Muscle layer of colon (tissue), 2 donors: Measurements from ENCODE around the gene FAM53C.
"Not testable (repeated sequence)": the region's sequence is repeated elsewhere in the genome, so short reads cannot be mapped to it uniquely, and the experiment has no call there.

Experiments
- H3K27ac ChIP-seq: one replicate; pipeline ENCODE4 v1.7.0; 2013; ENCODE audit warnings: low read depth, mild to moderate bottlenecking, low read length, moderate library complexity
- H3K27me3 ChIP-seq, 2 donors: one replicate each; pipeline ENCODE4 v1.7.0; 2013; ENCODE audit warnings: low read length in 2 of 2, mild to moderate bottlenecking in 2 of 2; ENCODE audit not compliant: insufficient read depth in 2 of 2, control insufficient read depth in 1 of 2
- H3K36me3 ChIP-seq: one replicate; pipeline ENCODE4 v1.7.0; 2013; ENCODE audit warnings: mild to moderate bottlenecking, low read length; ENCODE audit not compliant: insufficient read depth
- H3K4me1 ChIP-seq: one replicate; pipeline ENCODE4 v1.7.0; 2013; ENCODE audit warnings: mild to moderate bottlenecking, low read length; ENCODE audit not compliant: insufficient read depth
- H3K4me3 ChIP-seq, 2 donors: one replicate each; pipeline ENCODE4 v1.7.0; 2013; ENCODE audit warnings: low read length in 2 of 2, low read depth in 1 of 2, mild to moderate bottlenecking in 1 of 2, moderate library complexity in 1 of 2
- H3K9ac ChIP-seq: one replicate; pipeline ENCODE4 v1.7.0; 2013; ENCODE audit warnings: low read length
- H3K9me3 ChIP-seq: one replicate; pipeline ENCODE4 v1.7.0; 2013; ENCODE audit warnings: mild to moderate bottlenecking, low read length
- donor health status: abdominal sarcoma.
- donor health status: Adenocarcinoma of cecum.

FAM53C gene

GRCh38 chr5:138370537-138370936, 32.5 kb downstream of the FAM53C start:
- Histone ChIP-seq H3K4me1 (peaks cover 33% of the 10 kb centered on the region), H3K9ac (no peak overlapping the region), H3K9me3 (no peaks in the 10 kb centered on the region), H3K27me3 (no peaks in the 10 kb centered on the region), H3K4me3 (no peak overlapping the region), H3K36me3 (peaks cover 13% of the 10 kb centered on the region), H3K27ac (no peak overlapping the region)

GRCh38 chr5:138371454-138371853, 33.4 kb downstream of the FAM53C start:
- H3K4me1 ChIP-seq = peaks cover 30% of the 10 kb centered on the region
- no peaks in the 10 kb centered on the region for H3K9me3 ChIP-seq
- H3K27me3 ChIP-seq = no peaks in the 10 kb centered on the region
- H3K27ac ChIP-seq = no peak overlapping the region
- no peak overlapping the region for H3K4me3 ChIP-seq
- H3K36me3 ChIP-seq = peaks cover 18% of the 10 kb centered on the region
- no peak overlapping the region for H3K9ac ChIP-seq

- Histone ChIP-seq H3K4me3 (no peak overlapping the region), H3K4me1 (peaks cover 22% of the 10 kb centered on the region), H3K36me3 (peaks cover 24% of the 10 kb centered on the region)
Observed at GRCh38 chr5:138372225-138372624, 34.2 kb downstream of the FAM53C start.

GRCh38 chr5:138372653-138373052, 34.6 kb downstream of the FAM53C start:
- Histone ChIP-seq H3K4me1 (peaks cover 22% of the 10 kb centered on the region), H3K36me3 (peaks cover 28% of the 10 kb centered on the region), H3K4me3 (no peak overlapping the region), H3K9ac (no peak overlapping the region), H3K27ac (no peak overlapping the region), H3K9me3 (no peaks in the 10 kb centered on the region), H3K27me3 (no peaks in the 10 kb centered on the region)

More at GRCh38 chr5:138372225-138372624, 34.2 kb downstream of the FAM53C start:
- Histone ChIP-seq H3K27me3 (no peaks in the 10 kb centered on the region), H3K27ac (no peak overlapping the region), H3K9ac (no peak overlapping the region), H3K9me3 (no peaks in the 10 kb centered on the region)

GRCh38 chr5:138382347-138382746, 44.3 kb downstream of the FAM53C start:
- no peak overlapping the region for H3K27ac ChIP-seq
- peaks cover 64% of the 10 kb centered on the region for H3K36me3 ChIP-seq
- H3K4me1 ChIP-seq = no peaks in the 10 kb centered on the region
- H3K9ac ChIP-seq = no peak overlapping the region
- no peaks in the 10 kb centered on the region for H3K9me3 ChIP-seq
- no peaks in the 10 kb centered on the region for H3K27me3 ChIP-seq
- no peak overlapping the region for H3K4me3 ChIP-seq

GRCh38 chr5:138385660-138386059, 47.6 kb downstream of the FAM53C start:
- Histone ChIP-seq H3K4me1 (no peaks in the 10 kb centered on the region), H3K36me3 (peaks cover 39% of the 10 kb centered on the region), H3K27ac (no peak overlapping the region), H3K27me3 (no peaks in the 10 kb centered on the region), H3K9me3 (no peaks in the 10 kb centered on the region), H3K9ac (no peak overlapping the region), H3K4me3 (no peak overlapping the region)

- Histone ChIP-seq H3K9ac (no peak overlapping the region), H3K27me3 (no peaks in the 10 kb centered on the region), H3K4me3 (no peak overlapping the region), H3K9me3 (no peaks in the 10 kb centered on the region), H3K36me3 (peaks cover 41% of the 10 kb centered on the region), H3K4me1 (no peaks in the 10 kb centered on the region), H3K27ac (no peak overlapping the region)
Observed at GRCh38 chr5:138386290-138386689, 48.2 kb downstream of the FAM53C start.

GRCh38 chr5:138389332-138389731, 51.3 kb downstream of the FAM53C start:
- Histone ChIP-seq H3K27me3 (no peaks in the 10 kb centered on the region), H3K27ac (no peak overlapping the region), H3K4me1 (no peaks in the 10 kb centered on the region), H3K9ac (no peak overlapping the region), H3K9me3 (no peaks in the 10 kb centered on the region), H3K36me3 (peaks cover 56% of the 10 kb centered on the region), H3K4me3 (no peak overlapping the region)

GRCh38 chr5:138389911-138390310, 51.8 kb downstream of the FAM53C start:
- peaks cover 61% of the 10 kb centered on the region for H3K36me3 ChIP-seq
- not testable (repeated sequence) for H3K27ac ChIP-seq

GRCh38 chr5:138391859-138392386, 53.9 kb downstream of the FAM53C start:
- H3K27ac ChIP-seq = no peak overlapping the region
- no peaks in the 10 kb centered on the region for H3K4me1 ChIP-seq
- no peak overlapping the region for H3K9ac ChIP-seq
- H3K9me3 ChIP-seq = no peaks in the 10 kb centered on the region
- H3K27me3 ChIP-seq = no peaks in the 10 kb centered on the region
- no peak overlapping the region for H3K4me3 ChIP-seq
- peaks cover 55% of the 10 kb centered on the region for H3K36me3 ChIP-seq

More at GRCh38 chr5:138389911-138390310, 51.8 kb downstream of the FAM53C start:
- H3K27me3 ChIP-seq, H3K4me1 ChIP-seq, H3K4me3 ChIP-seq, H3K9me3 ChIP-seq, H3K9ac ChIP-seq: not testable (repeated sequence)
